Endodermal cell (in vitro differentiated cells): Measurements from ENCODE around the gene MTCL1. TPM values are rescaled to one million over a fixed set of nuclear protein-coding genes. Genes with fewer than 3 reads are reported as not detected.

Source experiments
- DNase-seq: peaks from one replicate; pipeline ENCODE4 v3.0.0-alpha.2; 2017
- H3K27ac ChIP-seq: 2 replicates; pipeline ENCODE4 v1.5.1; 2013; ENCODE audit warnings: mild to moderate bottlenecking, low read depth, low read length, moderate library complexity
- H3K27me3 ChIP-seq: 2 replicates; pipeline ENCODE4 v1.6.1; 2013; ENCODE audit warnings: mild to moderate bottlenecking, low read length, moderate library complexity; ENCODE audit not compliant: insufficient read depth, control insufficient read depth, poor library complexity, severe bottlenecking
- H3K36me3 ChIP-seq: 2 replicates; pipeline ENCODE4 v1.7.0; 2013; ENCODE audit warnings: mild to moderate bottlenecking, low read length, moderate library complexity; ENCODE audit not compliant: control insufficient read depth, insufficient read depth
- H3K4me1 ChIP-seq: one replicate; pipeline ENCODE4 v1.7.0; 2013; ENCODE audit warnings: low read length; ENCODE audit not compliant: control insufficient read depth, insufficient read depth
- H3K4me3 ChIP-seq: 2 replicates; pipeline ENCODE4 v1.5.1; 2013; ENCODE audit warnings: mild to moderate bottlenecking, low read length, moderate library complexity
- H3K9ac ChIP-seq: 2 replicates; pipeline ENCODE4 v1.6.1; 2013; ENCODE audit warnings: mild to moderate bottlenecking, low read length, moderate library complexity; ENCODE audit not compliant: poor library complexity, severe bottlenecking; ENCODE audit errors: extremely low read depth
- H3K9me3 ChIP-seq: 2 replicates; pipeline ENCODE4 v1.6.1; 2013; ENCODE audit warnings: mild to moderate bottlenecking, low read length, moderate library complexity; ENCODE audit not compliant: control insufficient read depth
- H3K27ac Mint-ChIP-seq: 2 replicates; pipeline ENCODE4 v1.8.0; 2020; ENCODE audit warnings: mixed read lengths
- H3K27me3 Mint-ChIP-seq: 2 replicates; pipeline ENCODE4 v1.8.0; 2021; ENCODE audit warnings: mild to moderate bottlenecking, mixed read lengths; ENCODE audit not compliant: insufficient read depth
- H3K36me3 Mint-ChIP-seq: 2 replicates; pipeline ENCODE4 v1.8.0; 2020; ENCODE audit warnings: low read depth, mixed read lengths
- H3K4me1 Mint-ChIP-seq: 2 replicates; pipeline ENCODE4 v1.8.0; 2020; ENCODE audit warnings: mixed read lengths
- H3K4me3 Mint-ChIP-seq: 2 replicates; pipeline ENCODE4 v1.8.0; 2020; ENCODE audit warnings: mild to moderate bottlenecking, moderate library complexity, mixed read lengths
- H3K9me3 Mint-ChIP-seq: 2 replicates; pipeline ENCODE4 v1.8.0; 2020; ENCODE audit warnings: mild to moderate bottlenecking, mixed read lengths
- CTCF ChIP-seq: fragments of 200-600 bp; sonication (generic); conservative IDR thresholded peaks from 2 replicates; pipeline ENCODE4 v1.5.0; 2021; ENCODE audit warnings: antibody characterized with exemption, mild to moderate bottlenecking
- WGBS, 2 experiments: methylation state at CpG; one replicate each; pipeline versions ENCODE4 v1.1.5 to v1.1.7; 2013; ENCODE audit warnings: missing lambda C conversion rate in 2 of 2, mixed read lengths in 1 of 2; ENCODE audit not compliant: insufficient coverage in 1 of 2, insufficient read length in 1 of 2; 5-methylcytosine and 5-hydroxymethylcytosine counted together
- total RNA-seq, 2 donors: library from RNA; stranded (reverse); fragmentation: NEBNext Ultra II Directional in 1 of 2; extraction: Animal tissue kit (Norgen Biotek cat#: 25700) in 1 of 2; gene quantifications; 2 replicates in 1 of 2; 3 replicates in 1 of 2; pipeline ENCODE4 v1.2.1, GENCODE V29; 2021

The MTCL1 gene
- total RNA-seq, 2 donors from 2014 or later = 15.0 to 26.0 TPM

DNA sequence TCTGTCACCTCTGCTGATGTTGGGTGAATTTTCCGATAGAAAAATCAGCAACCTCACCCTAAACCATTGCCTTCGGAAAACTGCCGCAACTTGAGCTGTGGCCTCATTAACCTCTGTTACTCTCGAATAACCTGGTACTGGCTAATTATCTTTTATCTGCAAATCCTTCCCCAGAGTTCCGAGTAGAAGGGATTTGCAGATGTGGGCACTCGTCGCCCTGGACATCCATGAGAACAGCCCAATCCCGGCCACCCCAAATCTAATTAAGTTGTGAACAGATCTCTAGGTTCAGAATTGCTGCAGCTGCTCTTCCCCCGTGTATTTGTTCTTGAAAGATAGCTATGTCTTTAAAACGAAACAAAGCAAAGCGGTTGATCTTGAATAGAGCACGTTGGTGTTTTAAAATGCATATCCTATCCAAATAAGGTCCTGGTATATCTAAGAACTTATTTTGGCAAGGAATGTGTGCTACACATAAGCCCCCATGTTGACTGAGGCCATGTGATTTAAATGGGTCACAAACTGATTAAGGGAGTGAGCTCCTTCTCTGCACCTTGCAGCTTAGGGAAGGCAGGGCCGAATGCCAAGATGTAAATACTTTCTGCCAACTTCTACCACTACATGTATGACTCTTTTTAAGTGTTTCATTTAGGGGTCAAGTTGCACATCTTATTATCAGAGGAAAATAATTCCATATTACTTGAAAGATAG, 88.2 kb downstream of the MTCL1 start:
- H3K4me3 ChIP-seq = no peak overlapping the region

DNA sequence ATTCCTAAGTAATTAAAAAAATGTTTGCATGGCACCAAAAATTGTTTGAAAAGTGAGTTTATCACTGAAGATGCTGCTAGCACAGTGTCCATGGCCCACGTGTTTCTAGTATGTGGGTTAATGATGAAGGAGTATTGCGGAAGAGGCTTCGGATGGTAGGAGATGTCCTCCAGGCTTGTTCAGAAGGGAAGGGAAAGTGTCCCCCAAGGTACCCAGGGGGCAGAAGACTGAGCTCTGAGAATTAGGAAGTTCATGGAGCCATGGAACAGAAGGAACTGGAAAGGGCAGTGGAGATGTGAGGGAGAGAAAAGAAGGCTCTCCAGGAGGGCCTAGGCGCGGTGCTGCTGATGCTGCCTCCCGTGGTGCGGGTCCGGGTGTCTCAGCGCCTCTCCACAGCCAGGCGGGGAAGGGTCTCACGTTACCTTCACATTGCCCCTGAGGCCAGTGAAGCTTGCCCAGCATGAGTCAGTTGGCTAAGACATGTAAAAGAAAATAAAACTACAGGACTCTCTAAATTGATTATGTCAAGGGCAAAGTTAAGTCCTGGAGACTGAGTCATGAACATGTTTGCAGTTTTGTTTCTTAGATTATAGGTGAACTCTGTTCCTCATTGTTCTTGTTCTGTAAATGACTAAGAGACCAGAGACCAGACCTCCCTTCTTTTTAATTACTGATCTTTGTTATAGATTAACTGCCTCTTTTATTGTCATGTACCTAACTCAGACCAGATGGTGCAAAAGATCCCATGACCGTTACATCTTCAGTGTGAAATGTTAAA, 89.0 kb downstream of the MTCL1 start:
- peaks cover 8% of the 10 kb centered on the region for H3K36me3 Mint-ChIP-seq
- H3K27me3 ChIP-seq = peaks cover 58% of the 10 kb centered on the region
- H3K4me1 Mint-ChIP-seq = peaks cover 37% of the 10 kb centered on the region
- DNase-seq = no peak
- no peaks in the 10 kb centered on the region for H3K9me3 ChIP-seq
- H3K9ac ChIP-seq = no peak overlapping the region
- no peak overlapping the region for H3K4me3 ChIP-seq
- H3K4me3 Mint-ChIP-seq = no peak overlapping the region
- peaks cover 92% of the 10 kb centered on the region for H3K27me3 Mint-ChIP-seq
- TF ChIP-seq CTCF = no peak
- no peaks in the 10 kb centered on the region for H3K36me3 ChIP-seq
- H3K27ac Mint-ChIP-seq = no peak overlapping the region
- H3K27ac ChIP-seq = no peak overlapping the region
- H3K4me1 ChIP-seq = no peaks in the 10 kb centered on the region
- WGBS, 2 experiments = 90 to 93% methylated on average over 11 to 12 of the region's 12 CpGs
- H3K9me3 Mint-ChIP-seq = no peaks in the 10 kb centered on the region

More for the DNA sequence above, 88.2 kb downstream of the MTCL1 start:
- H3K27ac ChIP-seq = no peak overlapping the region
- Mint-ChIP-seq H3K9me3 (no peaks in the 10 kb centered on the region), H3K4me3 (no peak overlapping the region), H3K36me3 (peaks cover 8% of the 10 kb centered on the region), H3K27ac (no peak overlapping the region), H3K27me3 (peaks cover 89% of the 10 kb centered on the region), H3K4me1 (peaks cover 43% of the 10 kb centered on the region)
- H3K4me1 ChIP-seq = peaks cover 6% of the 10 kb centered on the region
- peaks cover 56% of the 10 kb centered on the region for H3K27me3 ChIP-seq
- no peaks in the 10 kb centered on the region for H3K9me3 ChIP-seq
- WGBS, 2 experiments = 93 to 94% methylated on average over 12 to 13 of the region's 13 CpGs
- no peak overlapping the region for H3K9ac ChIP-seq
- DNase-seq = no peak
- no peak for TF ChIP-seq CTCF
- no peaks in the 10 kb centered on the region for H3K36me3 ChIP-seq

DNA sequence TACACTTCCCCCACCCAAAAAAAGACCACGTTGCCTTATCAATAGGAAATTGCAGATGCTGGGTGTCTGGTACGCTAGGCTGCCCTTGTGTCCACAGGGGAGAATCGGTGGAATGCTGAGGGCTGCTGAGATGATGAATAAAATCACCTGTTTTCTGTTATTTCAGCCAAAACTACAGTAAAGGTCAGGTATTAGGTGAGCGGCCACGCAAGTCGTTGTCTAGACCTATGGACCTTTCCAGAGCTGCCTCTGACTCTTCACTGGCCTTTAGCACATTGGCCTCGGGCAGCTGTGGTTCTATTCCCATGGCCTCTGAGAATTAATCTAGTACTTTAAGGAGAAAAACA, 89.6 kb downstream of the MTCL1 start:
- no peak overlapping the region for H3K4me3 Mint-ChIP-seq
- no peak overlapping the region for H3K27ac ChIP-seq
- no peak overlapping the region for H3K9ac ChIP-seq
- peaks cover 93% of the 10 kb centered on the region for H3K27me3 Mint-ChIP-seq
- no peaks in the 10 kb centered on the region for H3K4me1 ChIP-seq
- no peaks in the 10 kb centered on the region for H3K9me3 Mint-ChIP-seq
- H3K4me3 ChIP-seq = no peak overlapping the region
- 90 to 96% methylated on average over 5 to 7 of the region's 7 CpGs for WGBS, 2 experiments
- peaks cover 8% of the 10 kb centered on the region for H3K36me3 Mint-ChIP-seq
- peaks cover 60% of the 10 kb centered on the region for H3K27me3 ChIP-seq
- DNase-seq = no peak
- no peaks in the 10 kb centered on the region for H3K36me3 ChIP-seq
- H3K4me1 Mint-ChIP-seq = peaks cover 34% of the 10 kb centered on the region
- no peak overlapping the region for H3K27ac Mint-ChIP-seq
- no peak for TF ChIP-seq CTCF
- H3K9me3 ChIP-seq = no peaks in the 10 kb centered on the region
